Testis (tissue), 2 donors: ENCODE measurements around the gene FBXL17.

Source experiments
- POLR2A ChIP-seq: fragments of 450-650 bp; IDR thresholded peaks from one replicate; pipeline ENCODE4 v1.6.1; 2017; ENCODE audit warnings: antibody characterized with exemption, mild to moderate bottlenecking, moderate library complexity
- TF ChIP-seq, protein P1 (sequence below), 3 experiments: fragments of 450-650 bp in 2 of 3; fragments of 200-600 bp in 1 of 3; sonication (generic) in 1 of 3; IDR thresholded peaks; one replicate each; pipeline ENCODE4 v1.5.1; 2016 to 2019; ENCODE audit warnings: antibody characterized with exemption in 3 of 3, mild to moderate bottlenecking in 2 of 3, moderate library complexity in 1 of 3

DNA sequence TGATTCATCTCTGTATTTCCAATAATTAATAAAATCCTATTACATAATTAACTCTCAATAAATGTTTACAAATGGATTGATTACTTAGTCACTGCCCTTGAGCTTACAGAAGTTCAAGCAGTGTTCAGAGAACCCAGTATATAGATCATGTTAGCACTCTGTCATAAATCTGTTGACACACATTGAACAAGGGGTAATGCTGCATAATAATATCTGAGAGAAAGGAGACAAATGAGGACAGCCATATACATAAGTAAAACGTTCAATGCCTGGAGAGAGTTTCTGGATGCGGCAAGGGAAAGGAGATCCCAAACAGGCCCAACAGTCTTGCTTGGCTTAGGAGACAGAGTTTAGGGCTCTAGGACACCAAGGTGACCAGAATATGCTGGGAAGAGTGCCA lies 270.2 kb downstream of the FBXL17 start:
- TF ChIP-seq, protein P1, sequence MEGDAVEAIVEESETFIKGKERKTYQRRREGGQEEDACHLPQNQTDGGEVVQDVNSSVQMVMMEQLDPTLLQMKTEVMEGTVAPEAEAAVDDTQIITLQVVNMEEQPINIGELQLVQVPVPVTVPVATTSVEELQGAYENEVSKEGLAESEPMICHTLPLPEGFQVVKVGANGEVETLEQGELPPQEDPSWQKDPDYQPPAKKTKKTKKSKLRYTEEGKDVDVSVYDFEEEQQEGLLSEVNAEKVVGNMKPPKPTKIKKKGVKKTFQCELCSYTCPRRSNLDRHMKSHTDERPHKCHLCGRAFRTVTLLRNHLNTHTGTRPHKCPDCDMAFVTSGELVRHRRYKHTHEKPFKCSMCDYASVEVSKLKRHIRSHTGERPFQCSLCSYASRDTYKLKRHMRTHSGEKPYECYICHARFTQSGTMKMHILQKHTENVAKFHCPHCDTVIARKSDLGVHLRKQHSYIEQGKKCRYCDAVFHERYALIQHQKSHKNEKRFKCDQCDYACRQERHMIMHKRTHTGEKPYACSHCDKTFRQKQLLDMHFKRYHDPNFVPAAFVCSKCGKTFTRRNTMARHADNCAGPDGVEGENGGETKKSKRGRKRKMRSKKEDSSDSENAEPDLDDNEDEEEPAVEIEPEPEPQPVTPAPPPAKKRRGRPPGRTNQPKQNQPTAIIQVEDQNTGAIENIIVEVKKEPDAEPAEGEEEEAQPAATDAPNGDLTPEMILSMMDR (IDR thresholded peaks at IDR 0.05): no peak
- no peak for TF ChIP-seq POLR2A
